ENCODE results near the gene PAQR9. TPM values are rescaled to one million over a fixed set of nuclear protein-coding genes. Genes with fewer than 3 reads are reported as not detected.

The PAQR9 gene
- total and polyA plus RNA-seq, 2 of the 13 experiments (the other 11 are each of a cell fraction or from before 2014, with no cell fraction given) = 3.7 to 10.3 TPM

DNA sequence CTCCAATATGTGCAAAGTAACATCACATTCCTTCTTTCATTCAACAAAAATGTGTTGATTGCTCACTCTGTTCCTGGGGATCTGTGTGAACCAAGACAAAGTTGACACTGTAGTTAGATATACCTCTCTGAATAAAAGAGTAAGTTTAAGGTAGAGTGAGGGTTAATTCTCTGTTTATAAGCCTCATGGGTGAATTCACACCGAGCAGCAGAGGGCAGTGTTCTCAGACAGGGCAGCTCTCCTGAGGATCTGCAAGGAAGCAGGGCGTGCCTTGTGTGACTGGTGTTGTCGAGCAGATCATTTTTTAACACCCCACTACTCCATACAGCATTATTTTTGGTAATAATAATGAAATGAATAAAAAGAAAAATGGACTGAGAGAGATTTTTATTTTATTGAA, 34.4 kb downstream of the PAQR9 start (continued):
- TF ChIP-seq, protein P1, sequence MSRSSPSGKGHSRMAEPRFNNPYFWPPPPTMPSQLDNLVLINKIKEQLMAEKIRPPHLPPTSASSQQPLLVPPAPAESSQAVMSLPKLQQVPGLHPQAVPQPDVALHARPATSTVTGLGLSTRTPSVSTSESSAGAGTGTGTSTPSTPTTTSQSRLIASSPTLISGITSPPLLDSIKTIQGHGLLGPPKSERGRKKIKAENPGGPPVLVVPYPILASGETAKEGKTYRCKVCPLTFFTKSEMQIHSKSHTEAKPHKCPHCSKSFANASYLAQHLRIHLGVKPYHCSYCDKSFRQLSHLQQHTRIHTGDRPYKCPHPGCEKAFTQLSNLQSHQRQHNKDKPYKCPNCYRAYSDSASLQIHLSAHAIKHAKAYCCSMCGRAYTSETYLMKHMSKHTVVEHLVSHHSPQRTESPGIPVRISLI (CRISPR knock-in tag; IDR thresholded peaks at IDR 0.05; ENCODE audit: borderline replicate concordance) = no peak
- TF ChIP-seq GABPA (IDR thresholded peaks at IDR 0.05; ENCODE audit: low read depth, low read length) = no peak
- TF ChIP-seq GABPA (CRISPR knock-in tag; IDR thresholded peaks at IDR 0.05; ENCODE audit: low read depth) = peak; percentile 15; the same call in 1 of the 2 replicates
- TF ChIP-seq, protein P2, sequence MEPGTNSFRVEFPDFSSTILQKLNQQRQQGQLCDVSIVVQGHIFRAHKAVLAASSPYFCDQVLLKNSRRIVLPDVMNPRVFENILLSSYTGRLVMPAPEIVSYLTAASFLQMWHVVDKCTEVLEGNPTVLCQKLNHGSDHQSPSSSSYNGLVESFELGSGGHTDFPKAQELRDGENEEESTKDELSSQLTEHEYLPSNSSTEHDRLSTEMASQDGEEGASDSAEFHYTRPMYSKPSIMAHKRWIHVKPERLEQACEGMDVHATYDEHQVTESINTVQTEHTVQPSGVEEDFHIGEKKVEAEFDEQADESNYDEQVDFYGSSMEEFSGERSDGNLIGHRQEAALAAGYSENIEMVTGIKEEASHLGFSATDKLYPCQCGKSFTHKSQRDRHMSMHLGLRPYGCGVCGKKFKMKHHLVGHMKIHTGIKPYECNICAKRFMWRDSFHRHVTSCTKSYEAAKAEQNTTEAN (CRISPR knock-in tag; conservative IDR thresholded peaks at IDR 0.05) = no peak
- TF ChIP-seq UBTF (CRISPR knock-in tag; IDR thresholded peaks at IDR 0.05) = no peak
- 0 out of 2 replicates have a peak, but pooled peaks have one; percentile 12 for TF ChIP-seq FOXA3 (CRISPR knock-in tag; IDR thresholded peaks at IDR 0.05)
- peak; percentile 78 for TF ChIP-seq CTCF (CRISPR knock-in tag; IDR thresholded peaks at IDR 0.05)
- peak; percentile 88 for TF ChIP-seq SMC3 (IDR thresholded peaks at IDR 0.05; ENCODE audit: low read length)
- TF ChIP-seq ZFYVE20 (CRISPR knock-in tag; IDR thresholded peaks at IDR 0.05; ENCODE audit: borderline replicate concordance, low read depth) = no peak
- TF ChIP-seq TP53 (CRISPR knock-in tag; conservative IDR thresholded peaks at IDR 0.05) = no peak
- TF ChIP-seq PTBP1 (IDR thresholded peaks at IDR 0.05; ENCODE audit: low read depth, low read length, poor library complexity, severe bottlenecking) = no peak
- TF ChIP-seq ZBTB3 (CRISPR knock-in tag; IDR thresholded peaks at IDR 0.05; ENCODE audit: borderline replicate concordance, low read depth) = no peak
- no peak for TF ChIP-seq HNRNPH1 (optimal IDR thresholded peaks at IDR 0.05; ENCODE audit: low read depth, low read length)
- TF ChIP-seq HMGXB4 (CRISPR knock-in tag; IDR thresholded peaks at IDR 0.05; ENCODE audit: borderline replicate concordance in 1 of 2, low read depth in 1 of 2) = peak in 1 of 2 experiments; percentile 59; a peak in 1 of 4 replicates
- TF ChIP-seq ZBTB38 (CRISPR knock-in tag; IDR thresholded peaks at IDR 0.05) = 0 out of 2 replicates have a peak, but pooled peaks have one; percentile 28
- no peak for TF ChIP-seq SIX4 (CRISPR knock-in tag; IDR thresholded peaks at IDR 0.05)
- TF ChIP-seq ONECUT2 (CRISPR knock-in tag; IDR thresholded peaks at IDR 0.05) = no peak
- peak; percentile 97 for TF ChIP-seq ZNF652 (CRISPR knock-in tag; IDR thresholded peaks at IDR 0.05; ENCODE audit: borderline replicate concordance, low read depth)
